ENCODE measurements around the gene MUC6.

The MUC6 gene

GRCh38 chr11:984546-984945 is 52.0 kb downstream of the MUC6 start (continued):
- TF ChIP-seq PATZ1 (CRISPR knock-in tag; IDR thresholded peaks at IDR 0.05; ENCODE audit: borderline replicate concordance) (no peak), ZNF70 (CRISPR knock-in tag; IDR thresholded peaks at IDR 0.05) (no peak), BACH2 (CRISPR knock-in tag; IDR thresholded peaks at IDR 0.05; ENCODE audit: borderline replicate concordance) (no peak), ZC3H10 (CRISPR knock-in tag; IDR thresholded peaks at IDR 0.05) (no peak), CSDC2 (CRISPR knock-in tag; IDR thresholded peaks at IDR 0.05) (no peak), ZNF8 (CRISPR knock-in tag; IDR thresholded peaks at IDR 0.05) (no peak), OSR1 (CRISPR knock-in tag; IDR thresholded peaks at IDR 0.05) (no peak)

DNA sequence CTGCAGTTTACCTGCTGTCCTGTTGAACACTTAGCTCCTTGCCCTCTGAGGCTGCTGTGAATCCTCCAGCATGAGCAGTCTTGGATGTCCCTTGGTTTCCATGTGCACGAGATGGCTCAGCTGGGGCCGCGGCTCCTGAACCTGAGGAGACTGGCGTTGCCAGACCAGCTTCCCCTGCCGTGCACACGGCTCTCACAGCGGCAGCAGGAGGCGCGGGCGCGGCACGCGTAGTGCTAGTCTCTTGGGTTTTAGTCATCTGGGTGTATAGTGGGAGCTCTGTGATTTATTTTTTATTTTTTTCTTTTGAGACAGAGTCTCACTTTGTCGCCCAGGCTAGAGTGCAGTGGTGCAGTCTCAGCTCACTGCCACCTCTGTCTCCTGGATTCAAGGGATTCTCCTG is 54.8 kb downstream of the MUC6 start:
- TF ChIP-seq ZNF8 (CRISPR knock-in tag; IDR thresholded peaks at IDR 0.05) (no peak), ZFP3 (CRISPR knock-in tag; IDR thresholded peaks at IDR 0.05) (no peak), RARB (CRISPR knock-in tag; IDR thresholded peaks at IDR 0.05) (no peak), ZFP30 (CRISPR knock-in tag; IDR thresholded peaks at IDR 0.05) (no peak)
- no peak for ATAC-seq

DNA sequence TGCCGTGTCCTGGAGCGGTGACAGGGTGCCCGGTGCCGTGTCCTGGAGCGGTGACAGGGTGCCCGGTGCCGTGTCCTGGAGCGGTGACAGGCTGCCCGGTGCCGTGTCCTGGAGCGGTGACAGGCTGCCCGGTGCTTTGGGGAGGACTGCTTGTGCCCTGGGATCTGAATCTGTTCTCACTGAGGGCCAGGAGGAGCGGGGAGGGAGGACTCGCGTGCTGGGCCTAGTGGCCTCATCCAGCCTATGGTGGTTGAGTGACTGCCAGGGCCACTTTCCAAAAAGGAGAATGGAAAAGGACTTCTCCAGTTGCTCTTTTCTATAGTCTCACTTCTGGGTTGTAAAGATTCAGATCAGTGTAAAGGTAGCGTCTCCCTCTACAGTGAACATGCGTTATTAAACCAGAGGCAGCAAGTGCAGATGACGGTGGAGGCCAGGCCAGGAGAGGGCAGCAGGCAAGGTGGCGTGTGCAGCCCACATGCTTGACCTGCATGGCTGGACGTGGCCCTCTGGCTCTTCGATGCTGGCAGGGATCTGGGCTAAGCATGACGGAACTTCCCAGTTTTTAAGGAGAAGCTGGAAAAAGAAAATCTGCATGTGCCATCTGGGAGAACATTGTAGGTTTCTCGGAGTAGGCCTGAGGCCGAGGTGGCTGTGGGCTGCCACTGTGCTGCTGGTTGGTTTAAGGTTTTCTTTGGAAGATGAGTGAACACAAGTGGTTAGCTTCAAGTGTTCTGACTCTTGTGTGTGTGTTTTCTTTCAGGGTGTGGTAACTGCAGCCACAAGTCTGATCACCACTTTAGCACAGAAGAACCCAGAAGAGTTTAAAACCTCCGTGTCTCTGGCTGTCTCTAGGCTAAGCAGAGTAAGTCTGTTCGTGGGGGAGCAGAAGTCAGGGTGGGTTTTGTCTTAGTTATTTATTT is 55.8 kb downstream of the MUC6 start:
- ATAC-seq, result no peak
- no peak for TF ChIP-seq ESRRG (CRISPR knock-in tag; IDR thresholded peaks at IDR 0.05)
- no peak for TF ChIP-seq TOX (CRISPR knock-in tag; IDR thresholded peaks at IDR 0.05; ENCODE audit: borderline replicate concordance)
- no peak for TF ChIP-seq SNAI2 (CRISPR knock-in tag; IDR thresholded peaks at IDR 0.05)
- no peak for TF ChIP-seq CSRNP3 (CRISPR knock-in tag; IDR thresholded peaks at IDR 0.05)
- TF ChIP-seq GLIS3 (CRISPR knock-in tag; IDR thresholded peaks at IDR 0.05), result no peak
- TF ChIP-seq ISL1 (CRISPR knock-in tag; IDR thresholded peaks at IDR 0.05), result no peak
- TF ChIP-seq ZNF70 (CRISPR knock-in tag; IDR thresholded peaks at IDR 0.05), result no peak
- no peak for TF ChIP-seq ZC3H10 (CRISPR knock-in tag; IDR thresholded peaks at IDR 0.05)
- TF ChIP-seq ARNTL (CRISPR knock-in tag; IDR thresholded peaks at IDR 0.05; ENCODE audit: borderline replicate concordance, low read depth), result no peak
- TF ChIP-seq BACH2 (CRISPR knock-in tag; IDR thresholded peaks at IDR 0.05; ENCODE audit: borderline replicate concordance), result no peak
- TF ChIP-seq, protein P1, sequence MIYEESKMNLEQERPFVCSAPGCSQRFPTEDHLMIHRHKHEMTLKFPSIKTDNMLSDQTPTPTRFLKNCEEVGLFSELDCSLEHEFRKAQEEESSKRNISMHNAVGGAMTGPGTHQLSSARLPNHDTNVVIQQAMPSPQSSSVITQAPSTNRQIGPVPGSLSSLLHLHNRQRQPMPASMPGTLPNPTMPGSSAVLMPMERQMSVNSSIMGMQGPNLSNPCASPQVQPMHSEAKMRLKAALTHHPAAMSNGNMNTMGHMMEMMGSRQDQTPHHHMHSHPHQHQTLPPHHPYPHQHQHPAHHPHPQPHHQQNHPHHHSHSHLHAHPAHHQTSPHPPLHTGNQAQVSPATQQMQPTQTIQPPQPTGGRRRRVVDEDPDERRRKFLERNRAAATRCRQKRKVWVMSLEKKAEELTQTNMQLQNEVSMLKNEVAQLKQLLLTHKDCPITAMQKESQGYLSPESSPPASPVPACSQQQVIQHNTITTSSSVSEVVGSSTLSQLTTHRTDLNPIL (CRISPR knock-in tag; IDR thresholded peaks at IDR 0.05; ENCODE audit: low read depth), result no peak
- TF ChIP-seq POU6F1 (CRISPR knock-in tag; IDR thresholded peaks at IDR 0.05; ENCODE audit: borderline replicate concordance, low read depth), result no peak
- no peak for TF ChIP-seq OSR1 (CRISPR knock-in tag; IDR thresholded peaks at IDR 0.05)
- TF ChIP-seq PATZ1 (CRISPR knock-in tag; IDR thresholded peaks at IDR 0.05; ENCODE audit: borderline replicate concordance), result no peak
- TF ChIP-seq ZFP3 (CRISPR knock-in tag; IDR thresholded peaks at IDR 0.05), result no peak

- TF ChIP-seq CSDC2 (CRISPR knock-in tag; IDR thresholded peaks at IDR 0.05), result no peak
- TF ChIP-seq TCF4 (CRISPR knock-in tag; IDR thresholded peaks at IDR 0.05; ENCODE audit: borderline replicate concordance), result no peak
- no peak for ATAC-seq
These were observed 57.7 kb downstream of the MUC6 start for GRCh38 chr11:978781-979180.

All from SK-N-SH treated with all-trans-retinoic acid at 6 μM for 48 hours (cell line).